SK-N-SH (cell line): ENCODE results near the gene SEC11A. TPM values are rescaled to one million over a fixed set of nuclear protein-coding genes. Genes with fewer than 3 reads are reported as not detected.

Experiments used
- CTCF ChIA-PET: fragments of 300-600, 350-600 bp; formaldehyde crosslinking; extraction: SDS; loops from one replicate; lab custom pipeline; 2021; lab: Yijun Ruan, JAX
- POLR2A ChIA-PET: fragments of 350-600 bp; sonication (Branson Sonifier 250); formaldehyde crosslinking; extraction: SDS; loops from one replicate; lab custom pipeline; 2020; ENCODE audit warnings: antibody characterized with exemption, inconsistent platforms; lab: Yijun Ruan, JAX
- DNase-seq: peaks from one replicate; pipeline ENCODE4 v3.0.0; 2012
- H2AFZ ChIP-seq: fragments of 200-600 bp; sonication (generic); 2 replicates; pipeline ENCODE4 v1.8.1; 2016; ENCODE audit warnings: antibody characterized with exemption, mild to moderate bottlenecking, low read depth
- H3F3A ChIP-seq: fragments of 200-600 bp; sonication (generic); replicated peaks from 2 replicates; pipeline ENCODE3; 2016; ENCODE audit warnings: antibody characterized with exemption, mild to moderate bottlenecking; ENCODE audit not compliant: insufficient read depth
- H3K27ac ChIP-seq, 2 experiments: fragments of 200-500 bp in 1 of 2; fragments of 200-600 bp in 1 of 2; sonication (Bioruptor generic) in 1 of 2; sonication (generic), shearing (Covaris generic) in 1 of 2; 2 replicates each; pipeline versions ENCODE4 v1.5.1 to v1.6.1; 2014 to 2016; ENCODE audit warnings: low read depth in 2 of 2, inconsistent platforms in 1 of 2, low read length in 1 of 2, mild to moderate bottlenecking in 1 of 2, mixed read lengths in 1 of 2
- H3K27me3 ChIP-seq: fragments of 200-600 bp; sonication (generic), shearing (Covaris generic); 2 replicates; pipeline ENCODE4 v1.6.1; 2016; ENCODE audit warnings: mixed run types; ENCODE audit not compliant: insufficient read depth
- H3K36me3 ChIP-seq, 2 experiments: fragments of 200-500 bp in 1 of 2; fragments of 200-600 bp in 1 of 2; sonication (Bioruptor generic) in 1 of 2; sonication (generic) in 1 of 2; replicated peaks in 1 of 2; 2 replicates each; pipeline versions ENCODE3 to v1.5.1; 2014 to 2016; ENCODE audit warnings: low read length in 1 of 2, mild to moderate bottlenecking in 1 of 2; ENCODE audit not compliant: insufficient read depth in 2 of 2, control insufficient read depth in 1 of 2
- H3K4me1 ChIP-seq, 2 experiments: fragments of 200-500 bp in 1 of 2; fragments of 200-600 bp in 1 of 2; sonication (Bioruptor generic) in 1 of 2; sonication (generic), shearing (Covaris generic) in 1 of 2; 2 replicates each; pipeline versions ENCODE4 v1.5.1 to v1.6.1; 2014 to 2016; ENCODE audit warnings: low read depth in 1 of 2, low read length in 1 of 2, mixed run types in 1 of 2; ENCODE audit not compliant: insufficient read depth in 2 of 2, control insufficient read depth in 1 of 2
- H3K4me2 ChIP-seq: fragments of 200-600 bp; sonication (generic), shearing (Covaris generic); 2 replicates; pipeline ENCODE4 v1.6.1; 2017; ENCODE audit warnings: mixed run types
- H3K4me3 ChIP-seq, 2 experiments: fragments of 200-500 bp in 1 of 2; fragments of 200-600 bp in 1 of 2; sonication (Bioruptor generic) in 1 of 2; sonication (generic), shearing (Covaris generic) in 1 of 2; 2 replicates each; pipeline versions ENCODE4 v1.5.1 to v1.8.1; 2014 to 2016; ENCODE audit warnings: low read depth in 2 of 2, inconsistent platforms in 1 of 2, low read length in 1 of 2, mild to moderate bottlenecking in 1 of 2, mixed read lengths in 1 of 2, moderate library complexity in 1 of 2
- H3K79me2 ChIP-seq: fragments of 200-600 bp; sonication (generic); 2 replicates; pipeline ENCODE4 v1.8.1; 2017; ENCODE audit warnings: mild to moderate bottlenecking; ENCODE audit not compliant: insufficient read depth
- H3K9ac ChIP-seq: fragments of 200-600 bp; sonication (generic); 2 replicates; pipeline ENCODE4 v1.6.1; 2017; ENCODE audit warnings: mixed run types
- H3K9me2 ChIP-seq: fragments of 200-600 bp; sonication (generic); 2 replicates; pipeline ENCODE4 v1.6.1; 2017; ENCODE audit warnings: mixed run types
- H3K9me3 ChIP-seq: fragments of 200-600 bp; sonication (generic); 2 replicates; pipeline ENCODE4 v1.6.1; 2017; ENCODE audit warnings: mixed run types, mild to moderate bottlenecking, moderate library complexity
- H4K20me1 ChIP-seq: fragments of 200-600 bp; sonication (generic); 2 replicates; pipeline ENCODE4 v1.6.1; 2017; ENCODE audit warnings: mild to moderate bottlenecking, mixed run types; ENCODE audit not compliant: insufficient read depth
- CHD2 ChIP-seq: fragments of 150-350 bp; IDR thresholded peaks from 2 replicates; pipeline ENCODE4 v1.6.1; 2018; ENCODE audit warnings: low read length; ENCODE audit not compliant: partially characterized antibody
- EZH2phosphoT487 ChIP-seq: fragments of 200-600 bp; sonication (generic); IDR thresholded peaks from 2 replicates; pipeline ENCODE4 v1.6.1; 2017; ENCODE audit warnings: low read depth, mixed run types, mild to moderate bottlenecking, antibody characterized with exemption, moderate library complexity, borderline replicate concordance
- FOXJ3 ChIP-seq: sonication (generic); formaldehyde crosslinking; IDR thresholded peaks from 2 replicates; pipeline ENCODE4 v1.5.1; 2020; ENCODE audit warnings: mild to moderate bottlenecking, missing genetic modification reagents
- GATA2 ChIP-seq: sonication (generic); formaldehyde crosslinking; IDR thresholded peaks from 2 replicates; pipeline ENCODE4 v1.5.0; 2020; ENCODE audit warnings: mild to moderate bottlenecking, missing genetic modification reagents
- JUND ChIP-seq: IDR thresholded peaks from 2 replicates; pipeline ENCODE4 v1.4.0; 2012
- MEF2A ChIP-seq: IDR thresholded peaks from 2 replicates; pipeline ENCODE4 v1.4.0; 2012; ENCODE audit warnings: low read depth, borderline replicate concordance
- PBX3 ChIP-seq: IDR thresholded peaks from 2 replicates; pipeline ENCODE4; 2012
- RAD21 ChIP-seq: IDR thresholded peaks from 2 replicates; pipeline ENCODE4 v1.6.1; 2012; ENCODE audit warnings: mild to moderate bottlenecking, low read length
- RXRA ChIP-seq: IDR thresholded peaks from 2 replicates; pipeline ENCODE4 v1.4.0; 2012; ENCODE audit warnings: low read depth, mild to moderate bottlenecking, borderline replicate concordance
- SIN3A ChIP-seq: IDR thresholded peaks from 2 replicates; pipeline ENCODE4 v1.6.1; 2012; ENCODE audit warnings: low read depth, mild to moderate bottlenecking, low read length, moderate library complexity, borderline replicate concordance
- TCF12 ChIP-seq: IDR thresholded peaks from 2 replicates; pipeline ENCODE4 v1.4.0; 2012
- WGBS: methylation state at CpG from one replicate; pipeline ENCODE4 v1.1.6; 2017; ENCODE audit warnings: low lambda C conversion rate; 5-methylcytosine and 5-hydroxymethylcytosine counted together
- polyA plus RNA-seq, 3 experiments: library from polyadenylated mRNA; depleted of rRNA; stranded (reverse); fragments of >200 nt; gene quantifications; 2 replicates each; pipeline ENCODE4 v1.2.3, GENCODE V29; 2012

Gene SEC11A
- polyA plus RNA-seq, 1 of the 3 experiments (the other 2 are of a cell fraction), result 107 TPM

GRCh38 chr15:84668221-84668982, 47.5 kb downstream of the SEC11A start:
- POLR2A ChIA-PET, result no interaction called here
- 98% methylated on average over 3 of the region's 3 CpGs for WGBS
- H3K27ac ChIP-seq, result peak overlapping the region in 1 of 2 experiments; percentile 51; a peak in 1 of 4 replicates

GRCh38 chr15:84666373-84666772, 49.6 kb downstream of the SEC11A start:
- TF ChIP-seq SIN3A (no peak), CHD2 (no peak), MEF2A (no peak), FOXJ3 (CRISPR knock-in tag) (no peak), JUND (no peak), EZH2phosphoT487 (no peak), TCF12 (no peak)
- TF ChIP-seq, all 33 proteins: peak for 0
- 75% methylated on average over 2 of the region's 2 CpGs for WGBS
- Histone ChIP-seq H3K4me1 (peaks cover 0 to 9% of the 10 kb centered on the region in 2 experiments; a peak in 1 of 4 replicates), H2AFZ (no peak overlapping the region), H3F3A (peaks cover 36% of the 10 kb centered on the region), H3K27ac (no peak overlapping the region), H4K20me1 (no peaks in the 10 kb centered on the region), H3K9ac (no peak overlapping the region), H3K79me2 (peaks cover 9% of the 10 kb centered on the region), H3K4me3 (no peak overlapping the region), H3K9me2 (no peaks in the 10 kb centered on the region), H3K4me2 (no peak overlapping the region), H3K9me3 (no peaks in the 10 kb centered on the region), H3K36me3 (peaks cover 49 to 71% of the 10 kb centered on the region in 2 experiments), H3K27me3 (no peaks in the 10 kb centered on the region)
- ChIA-PET POLR2A (no interaction called here), CTCF (interaction anchor here (0.8 to 1.1 kb wide), 2 partner anchors 8 to 12 kb away, joined by 3 read pairs; no protein-coding TSS in a partner anchor)
- DNase-seq, result no peak

More at GRCh38 chr15:84668221-84668982, 47.5 kb downstream of the SEC11A start:
- H2AFZ ChIP-seq, result no peak overlapping the region
- H3K4me2 ChIP-seq, result no peak overlapping the region
- H3K9me3 ChIP-seq, result no peaks in the 10 kb centered on the region
- TF ChIP-seq RAD21 (no peak), GATA2 (CRISPR knock-in tag) (no peak), EZH2phosphoT487 (no peak), RXRA (no peak), PBX3 (no peak)
- peaks cover 49 to 60% of the 10 kb centered on the region in 2 experiments for H3K36me3 ChIP-seq
- CTCF ChIA-PET, result interaction anchor here (1.0 to 1.6 kb wide), 4 partner anchors 10 to 260 kb away, joined by 3 to 5 read pairs (median 4); no protein-coding TSS in a partner anchor
- H3K4me3 ChIP-seq, result no peak overlapping the region
- H3K9ac ChIP-seq, result no peak overlapping the region
- peaks cover 9% of the 10 kb centered on the region for H3K79me2 ChIP-seq
- peaks cover 32% of the 10 kb centered on the region for H3F3A ChIP-seq
- DNase-seq, result no peak
- no peaks in the 10 kb centered on the region for H3K9me2 ChIP-seq
- no peaks in the 10 kb centered on the region for H3K27me3 ChIP-seq
- peaks cover 5 to 9% of the 10 kb centered on the region in 2 experiments; a peak in 2 of 4 replicates for H3K4me1 ChIP-seq
- H4K20me1 ChIP-seq, result no peaks in the 10 kb centered on the region
